Vagina (tissue), 2 donors: ENCODE results near the gene UGDH.

Source experiments
- CTCF ChIP-seq, 3 experiments: fragments of 450-650 bp in 2 of 3; fragments of 200-600 bp in 1 of 3; sonication (generic) in 1 of 3; IDR thresholded peaks; one replicate each; pipeline ENCODE4 v1.5.1; 2017 to 2019; ENCODE audit warnings: antibody characterized with exemption in 3 of 3, mild to moderate bottlenecking in 2 of 3, moderate library complexity in 2 of 3
- POLR2A ChIP-seq, 2 donors: fragments of 450-650 bp; IDR thresholded peaks; one replicate each; pipeline ENCODE4 v1.6.1; 2017; ENCODE audit warnings: antibody characterized with exemption in 2 of 2, mild to moderate bottlenecking in 2 of 2, moderate library complexity in 2 of 2
- POLR2AphosphoS5 ChIP-seq, 2 donors: sonication (generic); formaldehyde crosslinking; IDR thresholded peaks; one replicate each; pipeline ENCODE4 v1.9.0; 2017; ENCODE audit warnings: antibody characterized with exemption in 2 of 2, mild to moderate bottlenecking in 2 of 2, low read depth in 1 of 2; ENCODE audit not compliant: insufficient read depth in 1 of 2

- TF ChIP-seq CTCF (IDR thresholded peaks at IDR 0.05) (no peak), POLR2AphosphoS5 (IDR thresholded peaks at IDR 0.05; ENCODE audit: insufficient read depth in 1 of 2, low read depth in 1 of 2) (no peak), POLR2A (IDR thresholded peaks at IDR 0.05) (no peak)
These were observed 42.5 kb downstream of the UGDH start for GRCh38 chr4:39484582-39485272.
